ENCODE results near the gene ZNF180. TPM values are rescaled to one million over a fixed set of nuclear protein-coding genes. Genes with fewer than 3 reads are reported as not detected.

Gene ZNF180
- total RNA-seq, 1 experiment from 2014 or later: 12.7 TPM

GRCh38 chr19:44532819-44533218 is 32.5 kb upstream of the ZNF180 start:
- H3K27me3 Mint-ChIP-seq (ENCODE audit: unreplicated experiment): peaks cover 81% of the 10 kb centered on the region
- no TSS peak for BruUV-seq (replicated peaks)
- CTCF ChIA-PET: interaction anchor here (1.0 kb wide), 1 partner anchor 34 kb away, joined by 3 read pairs; no protein-coding TSS in a partner anchor

GRCh38 chr19:44530777-44531176 is 30.5 kb upstream of the ZNF180 start:
- DNase-seq: no peak
- no TSS peak for BruUV-seq (replicated peaks)
- CTCF ChIA-PET: interaction anchor here (0.6 to 1.8 kb wide), 7 partner anchors 9 to 602 kb away, joined by 3 to 5 read pairs (median 4); partner anchors contain the start of gene ZNF180
- Mint-ChIP-seq H3K4me1 (ENCODE audit: low read depth, unreplicated experiment) (peaks cover 17% of the 10 kb centered on the region), H3K27ac (ENCODE audit: unreplicated experiment) (no peak overlapping the region), H3K36me3 (ENCODE audit: insufficient read depth, unreplicated experiment) (no peaks in the 10 kb centered on the region), H3K9me3 (ENCODE audit: low read depth, unreplicated experiment) (no peaks in the 10 kb centered on the region), H3K4me3 (ENCODE audit: low read depth, unreplicated experiment) (no peak overlapping the region), H3K27me3 (ENCODE audit: unreplicated experiment) (peaks cover 68% of the 10 kb centered on the region)
- no peak for TF ChIP-seq CTCF (IDR thresholded peaks at IDR 0.05; ENCODE audit: unreplicated experiment)
- intact Hi-C loops (cut with micrococcal nuclease; ENCODE audit: unreplicated experiment): no loop called here

More at GRCh38 chr19:44532819-44533218, 32.5 kb upstream of the ZNF180 start:
- intact Hi-C loops (cut with micrococcal nuclease; ENCODE audit: unreplicated experiment): no loop called here
- no peak for DNase-seq
- Mint-ChIP-seq H3K4me1 (ENCODE audit: low read depth, unreplicated experiment) (peaks cover 17% of the 10 kb centered on the region), H3K36me3 (ENCODE audit: insufficient read depth, unreplicated experiment) (no peaks in the 10 kb centered on the region), H3K4me3 (ENCODE audit: low read depth, unreplicated experiment) (no peak overlapping the region), H3K9me3 (ENCODE audit: low read depth, unreplicated experiment) (no peaks in the 10 kb centered on the region), H3K27ac (ENCODE audit: unreplicated experiment) (no peak overlapping the region)
- TF ChIP-seq CTCF (IDR thresholded peaks at IDR 0.05; ENCODE audit: unreplicated experiment): no peak

- H3K36me3 Mint-ChIP-seq (ENCODE audit: insufficient read depth, unreplicated experiment): no peaks in the 10 kb centered on the region
- H3K27me3 Mint-ChIP-seq (ENCODE audit: unreplicated experiment): peaks cover 55% of the 10 kb centered on the region
- H3K4me3 Mint-ChIP-seq (ENCODE audit: low read depth, unreplicated experiment): no peak within 1 kb of the TSS
- CTCF ChIA-PET: interaction anchor here (0.6 to 1.5 kb wide), 3 partner anchors 13 to 42 kb away, joined by 3 to 5 read pairs (median 4); no protein-coding TSS in a partner anchor
- H3K4me1 Mint-ChIP-seq (ENCODE audit: low read depth, unreplicated experiment): peaks cover 17% of the 10 kb centered on the region
- no peak for TF ChIP-seq CTCF (IDR thresholded peaks at IDR 0.05; ENCODE audit: unreplicated experiment)
- no peaks in the 10 kb centered on the region for H3K9me3 Mint-ChIP-seq (ENCODE audit: low read depth, unreplicated experiment)
- intact Hi-C loops (cut with micrococcal nuclease; ENCODE audit: unreplicated experiment): no loop called here
- no peak for DNase-seq
- BruUV-seq (replicated peaks): no TSS peak
- no peak within 1 kb of the TSS for H3K27ac Mint-ChIP-seq (ENCODE audit: unreplicated experiment)
Measured at GRCh38 chr19:44529536-44529935, 29.2 kb upstream of the ZNF180 start, which contains the start of gene CEACAM20. Gene CEACAM20, minus strand, starts transcription at chr19:44529675. Its CDS starts 166 bp downstream, at chr19:44529509.

GRCh38 chr19:44527554-44527953 is 27.2 kb upstream of the ZNF180 start:
- TF ChIP-seq CTCF (IDR thresholded peaks at IDR 0.05; ENCODE audit: unreplicated experiment): no peak
- H3K4me3 Mint-ChIP-seq (ENCODE audit: low read depth, unreplicated experiment): no peak overlapping the region
- intact Hi-C loops (cut with micrococcal nuclease; ENCODE audit: unreplicated experiment): no loop called here
- peaks cover 17% of the 10 kb centered on the region for H3K4me1 Mint-ChIP-seq (ENCODE audit: low read depth, unreplicated experiment)
- peaks cover 41% of the 10 kb centered on the region for H3K27me3 Mint-ChIP-seq (ENCODE audit: unreplicated experiment)
- H3K36me3 Mint-ChIP-seq (ENCODE audit: insufficient read depth, unreplicated experiment): no peaks in the 10 kb centered on the region
- CTCF ChIA-PET: interaction anchor here (0.6 kb wide), 1 partner anchor 47 kb away, joined by 6 read pairs; no protein-coding TSS in a partner anchor
- H3K9me3 Mint-ChIP-seq (ENCODE audit: low read depth, unreplicated experiment): no peaks in the 10 kb centered on the region
- BruUV-seq (replicated peaks): no TSS peak
- DNase-seq: no peak
- H3K27ac Mint-ChIP-seq (ENCODE audit: unreplicated experiment): no peak overlapping the region

All from Calu3 (cell line).